ENCODE results near the gene WBP1L. TPM values are rescaled to one million over a fixed set of nuclear protein-coding genes. Genes with fewer than 3 reads are reported as not detected.

The WBP1L gene
- total RNA-seq, 1 experiment from 2014 or later: 23.8 TPM

DNA sequence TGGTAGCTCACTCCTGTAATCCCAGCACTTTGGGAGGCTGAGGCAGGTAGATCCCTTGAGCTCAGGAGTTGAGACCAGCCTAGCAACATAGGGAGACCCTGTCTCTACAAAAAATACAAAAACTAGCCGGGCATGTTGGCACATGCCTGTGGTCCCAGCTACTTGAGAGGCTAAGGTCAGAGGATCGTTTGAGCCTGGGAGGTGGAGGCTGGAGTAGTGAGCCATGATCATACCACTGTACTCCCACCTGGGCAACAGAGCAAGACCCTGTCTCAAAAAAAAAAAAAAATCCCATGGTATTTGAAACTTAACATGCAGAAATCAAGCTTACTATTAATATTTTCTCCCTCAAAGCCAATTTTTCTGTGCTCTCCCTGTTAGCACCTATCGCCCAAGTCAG, 23.4 kb upstream of the WBP1L start:
- ChIA-PET POLR2A (ENCODE audit: unreplicated experiment) (interaction anchor here (0.6 kb wide), 1 partner anchor 37 kb away, joined by 4 read pairs; no protein-coding TSS in a partner anchor), CTCF (no interaction called here)
- Histone ChIP-seq H3K4me2 (ENCODE audit: low read length) (no peak overlapping the region), H3F3A (ENCODE audit: low read length, unreplicated experiment) (no peaks in the 10 kb centered on the region), H3K36me3 (ENCODE audit: low read depth, low read length) (no peaks in the 10 kb centered on the region), H3K27ac (ENCODE audit: low read length) (no peak overlapping the region), H2AFZ (ENCODE audit: low read length) (no peak overlapping the region), H3K9ac (ENCODE audit: low read length) (no peak overlapping the region), H3K79me2 (ENCODE audit: low read length) (peaks cover 10% of the 10 kb centered on the region; the same call in 1 of the 2 replicates), H3K9me3 (ENCODE audit: low read length) (no peaks in the 10 kb centered on the region), H3K4me3 (ENCODE audit: low read length) (no peak overlapping the region), H4K20me1 (ENCODE audit: low read length) (no peaks in the 10 kb centered on the region), H3K27me3 (ENCODE audit: low read length) (no peaks in the 10 kb centered on the region), H3K4me1 (ENCODE audit: insufficient read depth, low read length) (peaks cover under 1% of the 10 kb centered on the region; the same call in 1 of the 2 replicates), H3K9me2 (replicated peaks; ENCODE audit: low read length) (no peaks in the 10 kb centered on the region)
- BruUV-seq (replicated peaks): no TSS peak
- DNase-seq: no peak
- no peak for ATAC-seq
- intact Hi-C loops (cut with micrococcal nuclease): no loop called here
- TF ChIP-seq EZH2 (IDR thresholded peaks at IDR 0.05; ENCODE audit: low read length, unreplicated experiment): no peak
- TF ChIP-seq, protein P1, sequence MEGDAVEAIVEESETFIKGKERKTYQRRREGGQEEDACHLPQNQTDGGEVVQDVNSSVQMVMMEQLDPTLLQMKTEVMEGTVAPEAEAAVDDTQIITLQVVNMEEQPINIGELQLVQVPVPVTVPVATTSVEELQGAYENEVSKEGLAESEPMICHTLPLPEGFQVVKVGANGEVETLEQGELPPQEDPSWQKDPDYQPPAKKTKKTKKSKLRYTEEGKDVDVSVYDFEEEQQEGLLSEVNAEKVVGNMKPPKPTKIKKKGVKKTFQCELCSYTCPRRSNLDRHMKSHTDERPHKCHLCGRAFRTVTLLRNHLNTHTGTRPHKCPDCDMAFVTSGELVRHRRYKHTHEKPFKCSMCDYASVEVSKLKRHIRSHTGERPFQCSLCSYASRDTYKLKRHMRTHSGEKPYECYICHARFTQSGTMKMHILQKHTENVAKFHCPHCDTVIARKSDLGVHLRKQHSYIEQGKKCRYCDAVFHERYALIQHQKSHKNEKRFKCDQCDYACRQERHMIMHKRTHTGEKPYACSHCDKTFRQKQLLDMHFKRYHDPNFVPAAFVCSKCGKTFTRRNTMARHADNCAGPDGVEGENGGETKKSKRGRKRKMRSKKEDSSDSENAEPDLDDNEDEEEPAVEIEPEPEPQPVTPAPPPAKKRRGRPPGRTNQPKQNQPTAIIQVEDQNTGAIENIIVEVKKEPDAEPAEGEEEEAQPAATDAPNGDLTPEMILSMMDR (conservative IDR thresholded peaks at IDR 0.05; ENCODE audit: low read depth, low read length): no peak
- no peak for TF ChIP-seq EZH2phosphoT487 (IDR thresholded peaks at IDR 0.05; ENCODE audit: borderline replicate concordance, low read length)

DNA sequence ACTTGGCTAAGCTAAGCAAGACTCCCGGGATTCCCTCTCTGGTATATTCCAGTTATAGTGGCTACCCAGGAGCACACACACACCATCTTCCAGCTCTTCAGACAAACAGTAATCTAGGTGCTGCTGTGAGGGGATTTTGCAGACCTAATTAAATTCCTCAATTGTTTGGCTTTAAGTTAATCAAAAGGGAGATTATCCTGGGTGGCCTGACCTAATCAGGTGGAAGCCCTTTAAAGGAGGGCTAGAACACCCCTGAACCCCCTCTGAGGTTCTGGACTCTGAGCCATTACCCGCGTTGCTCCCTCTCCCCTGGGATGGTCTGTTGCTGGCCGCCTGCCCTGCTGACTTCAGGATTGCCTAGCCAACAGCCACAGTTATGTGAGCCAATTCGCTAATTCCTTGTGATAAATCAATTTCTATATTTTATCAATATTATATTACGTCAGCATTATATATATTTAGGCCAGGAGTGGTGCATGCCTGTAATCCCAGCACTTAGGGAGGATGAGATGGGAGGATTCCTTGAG, 22.9 kb upstream of the WBP1L start:
- no peak for ATAC-seq
- BruUV-seq (replicated peaks): no TSS peak
- CTCF ChIA-PET: interaction anchor here (0.7 kb wide), 1 partner anchor 268 kb away, joined by 3 read pairs; no protein-coding TSS in a partner anchor

DNA sequence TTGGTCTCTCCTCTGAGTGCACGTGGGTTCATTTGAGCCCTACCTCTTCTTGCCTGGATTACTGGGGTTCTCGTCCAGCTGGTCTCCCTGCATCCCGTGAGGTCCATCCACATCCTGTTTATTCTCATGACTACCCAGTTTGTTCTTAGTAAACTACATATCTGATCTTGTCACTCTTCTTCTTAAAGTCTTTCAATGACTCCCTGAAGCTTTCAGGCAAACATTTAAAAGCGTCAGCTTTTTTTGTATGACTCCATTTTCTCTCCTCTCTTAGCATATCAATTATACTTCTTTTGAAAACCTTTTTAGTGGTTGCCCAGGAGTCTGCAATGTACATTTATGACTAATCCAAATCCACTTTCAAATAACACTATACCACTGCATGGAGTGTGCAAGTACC, 21.8 kb upstream of the WBP1L start:
- no peaks in the 10 kb centered on the region for H3F3A ChIP-seq (ENCODE audit: low read length, unreplicated experiment)
- no peaks in the 10 kb centered on the region for H3K9me3 ChIP-seq (ENCODE audit: low read length)
- no peaks in the 10 kb centered on the region for H3K79me2 ChIP-seq (ENCODE audit: low read length)
- H2AFZ ChIP-seq (ENCODE audit: low read length): no peak overlapping the region
- POLR2A ChIA-PET (ENCODE audit: unreplicated experiment): no interaction called here
- CTCF ChIA-PET: no interaction called here
- no peaks in the 10 kb centered on the region for H4K20me1 ChIP-seq (ENCODE audit: low read length)
- BruUV-seq (replicated peaks): no TSS peak
- no peak overlapping the region for H3K4me2 ChIP-seq (ENCODE audit: low read length)
- H3K4me1 ChIP-seq (ENCODE audit: insufficient read depth, low read length): no peaks in the 10 kb centered on the region
- DNase-seq: no peak
- no peaks in the 10 kb centered on the region for H3K27me3 ChIP-seq (ENCODE audit: low read length)
- no peak for ATAC-seq
- TF ChIP-seq EZH2phosphoT487 (IDR thresholded peaks at IDR 0.05; ENCODE audit: borderline replicate concordance, low read length): no peak
- TF ChIP-seq, protein P1 (conservative IDR thresholded peaks at IDR 0.05; ENCODE audit: low read depth, low read length): no peak
- no peak for TF ChIP-seq EZH2 (IDR thresholded peaks at IDR 0.05; ENCODE audit: low read length, unreplicated experiment)
- intact Hi-C loops (cut with micrococcal nuclease): no loop called here
- H3K36me3 ChIP-seq (ENCODE audit: low read depth, low read length): no peaks in the 10 kb centered on the region
- no peak overlapping the region for H3K9ac ChIP-seq (ENCODE audit: low read length)
- H3K4me3 ChIP-seq (ENCODE audit: low read length): no peak overlapping the region
- H3K27ac ChIP-seq (ENCODE audit: low read length): no peak overlapping the region
- H3K9me2 ChIP-seq (replicated peaks; ENCODE audit: low read length): no peaks in the 10 kb centered on the region

More for the DNA sequence above, 22.9 kb upstream of the WBP1L start:
- Histone ChIP-seq H3K4me3 (ENCODE audit: low read length) (no peak overlapping the region), H3K27ac (ENCODE audit: low read length) (no peak overlapping the region), H3F3A (ENCODE audit: low read length, unreplicated experiment) (no peaks in the 10 kb centered on the region), H3K9ac (ENCODE audit: low read length) (no peak overlapping the region), H3K9me3 (ENCODE audit: low read length) (no peaks in the 10 kb centered on the region), H3K36me3 (ENCODE audit: low read depth, low read length) (no peaks in the 10 kb centered on the region), H3K27me3 (ENCODE audit: low read length) (no peaks in the 10 kb centered on the region), H3K4me1 (ENCODE audit: insufficient read depth, low read length) (no peaks in the 10 kb centered on the region), H3K9me2 (replicated peaks; ENCODE audit: low read length) (no peaks in the 10 kb centered on the region), H2AFZ (ENCODE audit: low read length) (no peak overlapping the region), H4K20me1 (ENCODE audit: low read length) (no peaks in the 10 kb centered on the region), H3K79me2 (ENCODE audit: low read length) (peaks cover 6% of the 10 kb centered on the region; the same call in 1 of the 2 replicates), H3K4me2 (ENCODE audit: low read length) (no peak overlapping the region)
- POLR2A ChIA-PET (ENCODE audit: unreplicated experiment): interaction anchor here (0.5 kb wide), 1 partner anchor 74 kb away, joined by 4 read pairs; no protein-coding TSS in a partner anchor
- TF ChIP-seq, protein P1 (conservative IDR thresholded peaks at IDR 0.05; ENCODE audit: low read depth, low read length): no peak
- TF ChIP-seq EZH2phosphoT487 (IDR thresholded peaks at IDR 0.05; ENCODE audit: borderline replicate concordance, low read length) (no peak), EZH2 (IDR thresholded peaks at IDR 0.05; ENCODE audit: low read length, unreplicated experiment) (no peak)
- intact Hi-C loops (cut with micrococcal nuclease): no loop called here
- no peak for DNase-seq

All from PC-3 (cell line).